Measurements from ENCODE around the gene HTT-AS. TPM values are rescaled to one million over a fixed set of nuclear protein-coding genes. Genes with fewer than 3 reads are reported as not detected.

Gene HTT-AS
- total and polyA plus RNA-seq, 2 of the 13 experiments (the other 11 are each of a cell fraction or from before 2014, with no cell fraction given): not detected

- intact Hi-C loops (cut with micrococcal nuclease; ENCODE audit: unreplicated experiment): no loop called here
- Histone ChIP-seq H3K4me2 (ENCODE audit: low read depth, low read length) (peak overlapping the region; percentile 50), H3K79me2 (ENCODE audit: insufficient read depth, low read length) (no peaks in the 10 kb centered on the region), H3K4me3 (replicated peaks in 1 of 3; ENCODE audit: insufficient read depth in 1 of 3, low read depth in 2 of 3, low read length in 3 of 3) (no peak overlapping the region; a peak in 3 of 6 replicates), H3K36me3 (replicated peaks in 1 of 2; ENCODE audit: control insufficient read depth in 1 of 2, insufficient read depth in 2 of 2, low read length in 2 of 2) (no peaks in the 10 kb centered on the region), H3K27me3 (ENCODE audit: control insufficient read depth in 1 of 2, insufficient read depth in 2 of 2, low read length in 2 of 2) (peaks cover 2 to 10% of the 10 kb centered on the region in 2 experiments; a peak in 2 of 5 replicates), H3K9ac (ENCODE audit: insufficient read depth, low read depth, low read length) (no peak overlapping the region), H3K4me1 (ENCODE audit: insufficient read depth, low read length) (peaks cover 49% of the 10 kb centered on the region), H3K27ac (ENCODE audit: extremely low read length, insufficient read depth, low read length) (no peak overlapping the region), H2AFZ (ENCODE audit: low read length) (no peak overlapping the region), H4K20me1 (ENCODE audit: insufficient read depth, low read length) (no peaks in the 10 kb centered on the region), H3K9me3 (ENCODE audit: low read length) (no peaks in the 10 kb centered on the region)
- ChIA-PET POLR2A (no interaction called here), CTCF (ENCODE audit: low intra/inter-chr PET ratio, low total read pairs) (no interaction called here)
- 53% methylated on average over 11 of the region's 22 CpGs for WGBS (ENCODE audit: low lambda C conversion rate)
- no TSS peak for BruUV-seq (replicated peaks)
- TF ChIP-seq MAFK (conservative IDR thresholded peaks at IDR 0.05 in 1 of 2, IDR thresholded peaks at IDR 0.05 in 1 of 2; ENCODE audit: low read length in 2 of 2) (peak; percentile 52 to 65; a peak in 3 of 4 replicates), RXRA (CRISPR knock-in tag; IDR thresholded peaks at IDR 0.05) (peak; percentile 70; the same call in 1 of the 2 replicates), ZNF670 (CRISPR knock-in tag; IDR thresholded peaks at IDR 0.05; ENCODE audit: borderline replicate concordance) (peak; percentile 96), CREB1 (IDR thresholded peaks at IDR 0.05) (peak; percentile 60), CREB1 (CRISPR knock-in tag; IDR thresholded peaks at IDR 0.05) (no peak), MAFF (IDR thresholded peaks at IDR 0.05; ENCODE audit: low read depth, low read length) (peak; percentile 40), DNMT1 (CRISPR knock-in tag; IDR thresholded peaks at IDR 0.05) (no peak), RORA (CRISPR knock-in tag; IDR thresholded peaks at IDR 0.05) (no peak), RARA (CRISPR knock-in tag; IDR thresholded peaks at IDR 0.05) (peak; percentile 93), RAD51 (IDR thresholded peaks at IDR 0.05; ENCODE audit: borderline replicate concordance) (peak; percentile 56; the same call in 1 of the 2 replicates), ELK4 (CRISPR knock-in tag; IDR thresholded peaks at IDR 0.05; ENCODE audit: borderline replicate concordance) (no peak), USF2 (IDR thresholded peaks at IDR 0.05; ENCODE audit: low read depth, low read length) (0 out of 2 replicates have a peak, but pooled peaks have one; percentile 24), USF2 (CRISPR knock-in tag; IDR thresholded peaks at IDR 0.05; ENCODE audit: borderline replicate concordance) (no peak), CBX5 (CRISPR knock-in tag; IDR thresholded peaks at IDR 0.05; ENCODE audit: borderline replicate concordance) (no peak)
- in situ Hi-C loops (cut with HindIII; ENCODE audit: extremely low pct_ligation_motif_present, low pct_unique_long_range_greater_than_20kb): no loop called here
- DNase-seq (ENCODE audit: low spot score) (no peak), FAIRE-seq (no peak), ATAC-seq (no peak)
These were observed 29.2 kb downstream of the HTT-AS start for GRCh38 chr4:3044870-3045819.
